Right lung (tissue), 5 donors: Measurements from ENCODE around the gene ZNF618. TPM values are rescaled to one million over a fixed set of nuclear protein-coding genes. Genes with fewer than 3 reads are reported as not detected.

Experiments used
- DNase-seq, 2 donors: peaks; one replicate each; pipeline ENCODE4 v3.0.0-alpha.2; 2013
- polyA plus RNA-seq, 5 donors: library from polyadenylated mRNA; unstranded; fragments of 120-200 nt; gene quantifications; one replicate each; pipeline versions ENCODE4 v1.2.1 to v1.2.3, GENCODE V29; 2013; ENCODE audit warnings: inconsistent platforms in 1 of 5, low replicate concordance in 1 of 5; ENCODE audit not compliant: insufficient read length in 5 of 5, insufficient read depth in 1 of 5

Gene ZNF618
- polyA plus RNA-seq, 5 donors: 29.0 to 34.5 (median 29.7) TPM

DNA sequence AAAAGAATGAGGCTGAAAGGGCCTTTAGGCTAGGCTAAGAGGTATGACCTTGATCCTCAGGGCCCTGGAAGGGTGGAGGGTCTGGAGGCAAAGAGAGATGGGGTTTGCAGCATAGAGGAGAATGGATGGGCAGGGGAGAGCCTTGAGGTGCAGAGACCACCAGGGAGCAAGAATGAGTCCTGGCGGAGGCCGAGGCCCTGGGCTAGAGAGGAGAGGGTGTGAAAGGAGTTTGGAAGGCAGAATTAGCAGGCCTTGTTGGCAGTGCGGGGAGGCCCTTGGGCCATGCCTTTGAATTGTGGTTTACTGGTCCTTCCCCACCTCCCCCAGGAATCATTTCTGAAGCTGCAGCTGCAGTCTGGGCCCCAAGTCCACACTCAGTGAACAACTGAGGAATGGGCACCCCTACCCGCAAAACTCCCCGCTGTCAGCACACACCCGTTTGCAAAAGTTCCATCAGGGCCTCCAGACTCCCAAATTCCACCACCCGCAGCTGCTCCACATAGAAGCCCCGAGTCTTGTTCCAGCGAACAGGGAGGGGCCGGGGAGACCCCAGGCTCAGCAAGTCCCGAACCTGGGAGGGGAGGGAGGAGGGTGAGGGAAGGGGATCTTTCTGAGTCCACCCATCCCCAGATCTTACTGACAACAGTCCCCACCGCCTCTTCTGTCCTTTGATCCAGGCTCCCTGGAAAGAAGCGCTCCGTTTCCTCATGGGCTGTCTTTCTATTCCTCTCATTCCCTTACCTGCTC is 220.9 kb downstream of the ZNF618 start:
- DNase-seq: no peak

DNA sequence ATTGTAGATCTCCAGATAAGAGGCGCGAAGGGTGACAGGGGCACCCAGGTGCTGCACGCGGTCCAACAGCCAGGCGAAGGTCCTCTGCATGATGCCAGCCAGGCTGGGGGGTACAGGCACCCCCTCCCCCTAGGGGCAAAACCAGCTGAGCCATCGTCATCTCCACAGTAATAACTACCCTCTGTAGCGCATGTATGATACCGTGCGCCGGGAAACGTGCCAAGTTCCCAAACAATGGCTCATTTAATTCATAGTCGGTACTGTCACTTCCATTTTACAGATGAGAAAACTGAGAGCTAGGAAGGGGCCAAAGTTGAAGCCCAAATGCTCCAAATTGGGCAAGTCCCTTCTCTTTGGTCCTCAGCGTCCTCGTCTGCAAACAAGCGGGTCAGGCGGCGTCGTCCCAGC is 221.5 kb downstream of the ZNF618 start:
- DNase-seq: no peak

DNA sequence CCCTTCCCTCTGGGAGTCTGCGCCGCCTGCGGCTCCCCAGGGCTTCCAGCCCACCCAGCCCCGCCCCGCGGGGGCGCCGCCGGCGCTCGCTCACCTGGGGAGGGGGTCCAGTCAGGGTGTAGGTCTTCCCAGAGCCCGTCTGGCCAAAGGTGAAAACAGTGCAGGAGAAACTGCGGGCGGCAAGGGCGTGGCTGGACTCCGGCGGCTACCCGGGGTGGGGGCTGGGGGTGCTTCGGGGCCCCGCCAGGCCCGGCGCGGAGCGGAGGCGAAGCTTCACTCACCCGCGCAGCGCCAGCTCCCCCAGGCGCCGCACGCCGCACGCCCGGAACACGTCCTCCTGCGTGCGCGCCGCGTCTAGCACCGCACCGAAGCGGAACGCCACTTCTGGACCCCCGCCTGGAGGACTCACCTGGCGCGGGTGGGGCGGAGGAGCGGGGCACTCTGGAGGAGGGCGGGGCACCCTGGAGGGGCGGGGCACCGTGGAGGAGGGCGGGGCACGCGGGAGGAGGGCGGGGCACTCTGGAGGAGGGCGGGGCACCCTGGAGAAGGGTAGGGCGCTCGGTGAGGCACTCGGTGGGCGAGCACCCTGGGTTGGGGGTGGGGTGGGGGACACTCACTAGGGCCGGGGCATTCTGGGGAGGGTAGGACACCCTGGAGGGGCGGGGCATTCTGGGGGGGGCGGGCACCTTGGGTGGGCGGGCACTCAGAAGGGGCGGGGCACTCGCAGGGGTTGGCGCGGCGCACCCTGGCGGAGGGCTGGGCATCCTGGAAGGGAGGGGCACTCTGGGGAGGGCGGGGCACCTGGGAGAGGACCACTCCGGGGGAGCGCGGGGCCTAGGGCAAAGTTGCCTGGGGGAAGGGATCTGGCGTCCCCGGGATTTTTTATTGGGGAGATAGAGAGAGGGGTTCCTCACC is 222.2 kb downstream of the ZNF618 start:
- DNase-seq: no peak

DNA sequence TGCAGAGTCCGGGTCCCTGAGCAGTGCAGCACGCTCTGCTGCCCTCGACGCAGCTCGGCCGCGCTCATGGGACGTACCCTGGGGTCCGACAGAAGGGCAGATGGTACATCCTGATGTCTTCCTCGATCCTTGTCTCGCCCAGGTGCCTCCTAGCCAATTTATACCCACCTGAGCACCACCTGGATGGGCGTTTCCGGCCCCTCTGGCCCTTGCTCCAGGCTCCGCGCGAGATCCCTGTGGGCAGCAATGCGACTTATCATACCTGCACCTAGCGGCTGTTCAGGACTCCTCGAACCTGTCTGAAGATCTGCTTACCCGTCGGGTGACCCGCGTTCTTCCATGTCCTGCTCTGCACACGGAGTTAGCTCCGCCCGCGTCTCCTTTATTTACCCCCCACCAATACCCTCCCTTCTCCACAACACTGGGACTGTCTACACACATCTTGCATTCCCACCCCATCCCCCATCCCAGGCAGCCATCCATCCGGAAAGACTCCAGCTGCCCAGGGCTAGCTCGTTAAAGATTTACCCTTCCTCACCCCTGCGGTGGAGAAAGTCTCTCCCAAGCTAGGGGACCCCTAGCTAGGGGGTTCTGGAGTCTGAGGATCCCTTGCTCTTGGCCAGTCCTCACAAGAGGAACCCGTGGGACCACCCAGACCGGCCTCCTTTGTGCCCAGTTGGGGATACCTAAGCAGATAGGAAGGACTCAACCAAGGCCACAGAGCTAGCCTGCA is 223.0 kb downstream of the ZNF618 start, which contains the start of gene KIF12:
Gene KIF12, minus strand, starts transcription at position 357 of the 733 bp plus-strand sequence. Its CDS starts 16 bp downstream, at position 341.
- DNase-seq: no peak

DNA sequence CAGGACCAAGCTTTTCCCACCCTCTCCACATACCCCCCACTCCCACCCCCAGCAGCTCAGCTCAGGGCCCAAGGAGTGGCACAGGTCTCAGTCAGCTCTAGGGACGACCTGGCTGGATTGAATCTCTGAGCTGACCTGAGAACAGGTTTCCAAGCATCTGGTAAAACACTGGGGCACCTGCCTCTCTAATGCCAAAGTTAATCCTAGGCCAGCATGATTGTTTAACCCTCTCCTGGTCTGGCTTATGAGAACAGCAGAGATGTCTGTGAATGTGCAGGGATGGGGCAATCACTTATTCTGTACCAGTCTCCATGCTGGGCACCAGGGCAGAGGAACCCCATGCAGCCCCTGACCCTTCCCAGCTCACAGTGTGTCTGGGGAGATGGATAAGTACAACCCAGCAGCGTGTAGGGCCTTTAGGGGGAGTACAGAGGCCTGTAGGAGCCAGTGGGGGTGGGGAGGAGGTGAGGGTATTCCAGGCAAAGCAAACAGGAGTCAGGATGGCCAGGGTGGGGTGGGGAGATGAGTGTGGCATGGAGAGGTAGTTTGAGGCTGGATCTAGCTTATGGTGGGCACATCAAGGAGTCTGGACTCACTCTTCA is 223.7 kb downstream of the ZNF618 start:
- no peak for DNase-seq

DNA sequence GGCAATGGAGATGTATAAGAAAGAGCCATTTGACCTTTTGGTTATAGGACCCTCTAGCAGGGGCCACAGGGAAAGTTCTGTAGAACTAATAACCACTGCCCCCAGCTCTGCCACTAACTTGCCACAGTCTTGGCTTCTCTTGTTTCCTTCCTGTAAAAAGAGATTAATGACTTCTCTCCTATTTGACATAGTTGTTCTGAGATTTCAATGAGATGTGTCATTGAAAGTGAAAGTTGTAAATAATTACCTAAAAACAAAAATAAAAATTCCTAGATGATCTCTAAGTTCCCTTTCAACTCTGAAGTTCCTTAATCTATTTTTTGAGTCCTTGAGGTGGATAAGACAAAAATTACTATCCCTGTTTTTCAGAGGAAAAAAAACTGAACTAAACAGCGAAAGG is 224.4 kb downstream of the ZNF618 start:
- no peak for DNase-seq

DNA sequence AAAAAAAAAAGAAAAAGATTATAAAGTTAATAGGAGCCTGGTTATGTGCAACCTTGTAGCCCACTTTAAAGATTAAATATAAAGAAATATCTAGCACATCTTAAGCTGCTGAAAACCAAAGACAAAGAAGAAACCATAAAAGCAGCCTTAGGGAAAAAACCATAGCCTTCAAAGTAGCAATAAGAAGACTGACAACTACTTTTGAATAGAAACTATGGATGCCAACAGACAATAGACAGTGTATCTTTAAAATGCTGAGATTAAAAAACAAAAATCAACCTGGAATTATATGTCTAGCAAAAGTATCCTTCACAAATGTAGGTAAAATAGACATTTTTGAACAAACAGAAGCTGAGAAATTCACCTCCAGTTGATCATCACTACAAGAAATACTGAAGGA is 226.4 kb downstream of the ZNF618 start:
- DNase-seq: no peak

DNA sequence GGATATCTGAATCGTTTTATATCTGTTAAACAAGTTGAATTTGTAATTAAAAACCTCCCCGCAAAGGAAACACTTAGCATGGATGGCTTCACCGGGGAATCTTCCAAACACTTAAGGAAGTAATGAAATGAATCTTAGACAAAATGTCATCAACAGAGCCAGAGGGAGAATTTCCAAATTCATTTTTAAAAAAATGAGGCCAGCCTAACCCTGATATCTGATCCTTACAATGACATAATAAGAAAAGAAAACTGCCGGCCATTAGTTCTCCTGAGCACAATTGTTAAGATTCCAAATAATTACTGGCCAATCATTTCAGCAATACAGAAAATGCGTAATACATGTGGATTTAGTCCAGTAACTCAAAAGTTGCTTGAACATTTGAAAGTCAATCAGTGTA is 229.1 kb downstream of the ZNF618 start:
- DNase-seq: no peak

Other genes starting within 250 kb of the ZNF618 start
- 10 to 100 TPM in 1 of 5 donors, 1 to 10 TPM in 4; 1.8 to 19.0 (median 2.4) TPM for gene AMBP, start 202.0 kb downstream of the ZNF618 start, polyA plus RNA-seq
- 10 to 100 TPM; 30.2 to 51.1 (median 43.5) TPM for gene KIF12, start 223.0 kb downstream of the ZNF618 start, polyA plus RNA-seq